K562 (cell line): ENCODE measurements around the gene GRIN2A. TPM values are rescaled to one million over a fixed set of nuclear protein-coding genes. Genes with fewer than 3 reads are reported as not detected.

Experiments used
- ATAC-seq: fragments of 200-7000 bp; cut with Tn5 transposase; 3 replicates; pipeline ENCODE4 v1.9.1; 2020; ENCODE audit warnings: moderate library complexity
- BruUV-seq: library from RNA; stranded (reverse); fragments of 400-500 nt; replicated peaks from 2 replicates; lab custom pipeline; 2021; lab: Mats Ljungman, UMichigan
- CTCF ChIA-PET: fragments of 300-600 bp; formaldehyde crosslinking; extraction: SDS; loops from one replicate; lab custom pipeline; 2021; ENCODE audit warnings: low intra/inter-chr PET ratio; lab: Yijun Ruan, JAX
- POLR2A ChIA-PET: fragments of 300-600, 350-650 bp; sonication (Branson Sonifier 250); formaldehyde crosslinking; extraction: SDS; loops from one replicate; lab custom pipeline; 2021; ENCODE audit warnings: antibody characterized with exemption, inconsistent platforms; lab: Yijun Ruan, JAX
- DNase-seq, 4 experiments: peaks; one replicate each; pipeline versions ENCODE4 v3.0.0 to v3.0.0-alpha.2; 2011 to 2018; ENCODE audit warnings: low spot score in 3 of 4, mixed read lengths in 3 of 4; ENCODE audit errors: extremely low read depth in 1 of 4
- FAIRE-seq: peaks from 2 replicates; lab custom pipeline; 2011; peaks lifted over from hg19 to GRCh38; lab: Jason Lieb, UNC
- H2AFZ ChIP-seq: 2 replicates; pipeline ENCODE4 v1.6.0; 2011; ENCODE audit warnings: low read depth, low read length, control low read depth, inconsistent platforms
- H3K27ac ChIP-seq: fragments of 200-600 bp; 3 replicates; pipeline ENCODE4 v1.8.0; 2011; ENCODE audit warnings: low read depth, mild to moderate bottlenecking, control low read depth, inconsistent platforms, low read length, moderate library complexity, mixed read lengths; ENCODE audit errors: extremely low read depth
- H3K27me3 ChIP-seq, 2 experiments: fragments of 300-600 bp in 1 of 2; 2 replicates in 1 of 2; 3 replicates in 1 of 2; pipeline versions ENCODE4 v1.6.0 to v1.8.0; 2011; ENCODE audit warnings: inconsistent platforms in 2 of 2, low read length in 2 of 2, mild to moderate bottlenecking in 1 of 2, mixed read lengths in 1 of 2, moderate library complexity in 1 of 2; ENCODE audit not compliant: control insufficient read depth in 2 of 2, insufficient read depth in 2 of 2
- H3K36me3 ChIP-seq: fragments of 300-600 bp; 3 replicates; pipeline ENCODE4 v1.8.0; 2011; ENCODE audit warnings: mild to moderate bottlenecking, low read length, inconsistent platforms; ENCODE audit not compliant: control insufficient read depth, insufficient read depth
- H3K4me1 ChIP-seq, 2 experiments: fragments of 200-600 bp in 1 of 2; replicated peaks in 1 of 2; 2 replicates in 1 of 2; 3 replicates in 1 of 2; pipeline versions ENCODE4 v1.5.1 to v1.8.0; 2011; ENCODE audit warnings: inconsistent platforms in 2 of 2, low read length in 2 of 2, mild to moderate bottlenecking in 1 of 2, mixed read lengths in 1 of 2, moderate library complexity in 1 of 2; ENCODE audit not compliant: control insufficient read depth in 2 of 2, insufficient read depth in 2 of 2
- H3K4me2 ChIP-seq: 2 replicates; pipeline ENCODE4 v1.6.1; 2011; ENCODE audit warnings: low read length, control low read depth, inconsistent platforms, mixed read lengths; ENCODE audit not compliant: insufficient read depth
- H3K4me3 ChIP-seq: fragments of 200-600 bp; sonication (generic), shearing (Covaris generic); 2 replicates; pipeline ENCODE4 v1.5.1; 2016; ENCODE audit warnings: control low read depth, inconsistent platforms
- H3K79me2 ChIP-seq: fragments of 200-600 bp; 3 replicates; pipeline ENCODE4 v1.8.0; 2011; ENCODE audit warnings: low read length, inconsistent platforms; ENCODE audit not compliant: control insufficient read depth, insufficient read depth
- H3K9ac ChIP-seq, 2 experiments: 2 replicates each; pipeline versions ENCODE4 v1.6.0 to v1.6.1; 2011; ENCODE audit warnings: low read depth in 2 of 2, low read length in 2 of 2, control low read depth in 1 of 2, inconsistent platforms in 1 of 2, mild to moderate bottlenecking in 1 of 2, mixed read lengths in 1 of 2; ENCODE audit not compliant: insufficient read depth in 1 of 2
- H3K9me1 ChIP-seq: one replicate; pipeline ENCODE4 v1.6.0; 2011; ENCODE audit warnings: inconsistent platforms, mild to moderate bottlenecking, low read length, moderate library complexity; ENCODE audit not compliant: control insufficient read depth, insufficient read depth
- H3K9me3 ChIP-seq: replicated peaks from 2 replicates; pipeline ENCODE4 v1.5.1; 2011; ENCODE audit warnings: low read depth, low read length, inconsistent platforms; ENCODE audit not compliant: control insufficient read depth, insufficient read depth
- H4K20me1 ChIP-seq: replicated peaks from 2 replicates; pipeline ENCODE4 v1.6.1; 2011; ENCODE audit warnings: low read length, inconsistent platforms, mixed read lengths; ENCODE audit not compliant: control insufficient read depth, insufficient read depth
- ARNT ChIP-seq, 2 experiments: fragments of 450-650 bp; IDR thresholded peaks; 2 replicates each; pipeline ENCODE4 v1.6.1; 2016; ENCODE audit warnings: mild to moderate bottlenecking in 1 of 2
- MEIS2 ChIP-seq: fragments of 450-650 bp; IDR thresholded peaks from 2 replicates; pipeline ENCODE4 v1.6.1; 2014; ENCODE audit warnings: mild to moderate bottlenecking; ENCODE audit not compliant: partially characterized antibody
- POLR3G ChIP-seq: IDR thresholded peaks from 2 replicates; pipeline ENCODE4 v1.6.1; 2011; ENCODE audit not compliant: insufficient read length, insufficient replicate concordance; ENCODE audit errors: extremely low read depth
- WGBS: fragments of 100-300 bp; shearing (Covaris generic); methylation state at CpG from one replicate; pipeline ENCODE4 v1.1.6; 2016; ENCODE audit warnings: low coverage, mixed read lengths; ENCODE audit not compliant: insufficient coverage; ENCODE audit errors: missing lambda C conversion rate; 5-methylcytosine and 5-hydroxymethylcytosine counted together
- in situ Hi-C: fragments of 300-500 bp; cut with MboI; formaldehyde crosslinking; loops from 4 replicates; pipeline ENCODE4 v1.15.0; 2018; ENCODE audit warnings: inconsistent platforms, mixed read lengths
- intact Hi-C: fragments of 100-400 bp; cut with micrococcal nuclease; formaldehyde crosslinking; loops from 2 replicates; pipeline ENCODE4 v1.14.2; 2022
- polyA plus RNA-seq, 8 experiments: library from polyadenylated mRNA; depleted of rRNA in 4 of 8; stranded (reverse) in 5 of 8; unstranded in 3 of 8; fragments of >200 nt; fragmentation: Nextera tagmentation in 2 of 8; fragmentation: Illumina TruSeq in 1 of 8; extraction: Ambion mirVana in 2 of 8; extraction: Trizol in 1 of 8; gene quantifications; 2 replicates each; pipeline versions ENCODE4 v1.2.1 to v1.2.3, GENCODE V29; 2011 to 2014; ENCODE audit warnings: inconsistent platforms in 1 of 8, missing spikeins in 1 of 8
- total RNA-seq, 7 experiments: library from RNA; depleted of rRNA in 6 of 7; stranded (reverse); fragments of >200 nt in 6 of 7; fragmentation: Illumina TruSeq in 2 of 7; extraction: Trizol in 2 of 7; gene quantifications; 2 replicates each; pipeline versions ENCODE4 v1.2.1 to v1.2.3, GENCODE V29; 2011 to 2021; ENCODE audit warnings: low replicate concordance in 1 of 7
- TF ChIP-seq, protein P1 (sequence below): sonication (generic); formaldehyde crosslinking; IDR thresholded peaks from 2 replicates; pipeline ENCODE4 v1.4.0; 2020; ENCODE audit warnings: mild to moderate bottlenecking, missing genetic modification reagents

The GRIN2A gene
- total and polyA plus RNA-seq, 9 of the 15 experiments (the other 6 are each of a cell fraction or from before 2014, with no cell fraction given): not detected

DNA sequence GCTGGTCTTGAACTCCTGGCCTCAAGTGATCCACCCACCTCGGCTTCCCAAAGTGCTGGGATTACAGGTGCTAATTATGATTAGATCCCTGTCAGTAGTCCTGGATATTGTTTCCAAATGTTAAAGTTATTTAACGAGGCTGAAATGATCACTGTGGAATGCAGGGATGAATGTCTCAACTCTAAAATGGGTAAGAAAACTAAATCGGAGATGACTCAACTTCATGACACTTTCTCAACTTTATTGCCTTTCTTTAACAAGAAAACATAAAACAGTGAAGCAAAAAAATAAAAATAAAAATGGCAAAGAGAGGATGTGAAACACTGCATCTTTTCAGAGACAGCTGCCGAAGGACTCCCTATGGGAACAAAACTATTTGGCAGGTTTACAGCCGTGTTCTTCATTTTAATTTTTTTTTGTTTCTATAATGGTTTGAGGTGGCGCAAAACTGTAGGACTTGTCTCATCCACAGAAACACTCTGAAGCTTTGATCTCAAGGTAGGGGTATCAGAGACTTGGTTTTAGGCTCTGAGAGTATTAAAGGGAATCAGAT, 382.0 kb downstream of the GRIN2A start:
- ATAC-seq (no peak), DNase-seq (no peak), FAIRE-seq (no peak)
- H2AFZ ChIP-seq: no peak overlapping the region
- POLR2A ChIA-PET: no interaction called here
- BruUV-seq: no TSS peak
- no peaks in the 10 kb centered on the region for H4K20me1 ChIP-seq
- H3K4me3 ChIP-seq: no peak overlapping the region
- intact Hi-C loops (no loop called here), in situ Hi-C loops (no loop called here)
- no peaks in the 10 kb centered on the region for H3K79me2 ChIP-seq
- no peaks in the 10 kb centered on the region for H3K36me3 ChIP-seq
- no peak overlapping the region for H3K4me2 ChIP-seq
- no peak overlapping the region for H3K9ac ChIP-seq
- no peaks in the 10 kb centered on the region for H3K9me1 ChIP-seq
- WGBS: 0% methylated on average over 6 of the region's 6 CpGs
- no peaks in the 10 kb centered on the region for H3K4me1 ChIP-seq
- CTCF ChIA-PET: no interaction called here
- H3K27ac ChIP-seq: no peak overlapping the region
- TF ChIP-seq MEIS2: no peak
- TF ChIP-seq, protein P1, sequence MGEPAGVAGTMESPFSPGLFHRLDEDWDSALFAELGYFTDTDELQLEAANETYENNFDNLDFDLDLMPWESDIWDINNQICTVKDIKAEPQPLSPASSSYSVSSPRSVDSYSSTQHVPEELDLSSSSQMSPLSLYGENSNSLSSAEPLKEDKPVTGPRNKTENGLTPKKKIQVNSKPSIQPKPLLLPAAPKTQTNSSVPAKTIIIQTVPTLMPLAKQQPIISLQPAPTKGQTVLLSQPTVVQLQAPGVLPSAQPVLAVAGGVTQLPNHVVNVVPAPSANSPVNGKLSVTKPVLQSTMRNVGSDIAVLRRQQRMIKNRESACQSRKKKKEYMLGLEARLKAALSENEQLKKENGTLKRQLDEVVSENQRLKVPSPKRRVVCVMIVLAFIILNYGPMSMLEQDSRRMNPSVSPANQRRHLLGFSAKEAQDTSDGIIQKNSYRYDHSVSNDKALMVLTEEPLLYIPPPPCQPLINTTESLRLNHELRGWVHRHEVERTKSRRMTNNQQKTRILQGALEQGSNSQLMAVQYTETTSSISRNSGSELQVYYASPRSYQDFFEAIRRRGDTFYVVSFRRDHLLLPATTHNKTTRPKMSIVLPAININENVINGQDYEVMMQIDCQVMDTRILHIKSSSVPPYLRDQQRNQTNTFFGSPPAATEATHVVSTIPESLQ (CRISPR knock-in tag): no peak
- no peak for TF ChIP-seq POLR3G
- no peak for TF ChIP-seq ARNT (IDR thresholded peaks at IDR 0.05)
- no peaks in the 10 kb centered on the region for H3K9me3 ChIP-seq
- peaks cover 0 to 12% of the 10 kb centered on the region in 2 experiments; a peak in 1 of 5 replicates for H3K27me3 ChIP-seq
